Heart left ventricle (tissue), 16 donors: Measurements from ENCODE around the gene EXOSC6. TPM values are rescaled to one million over a fixed set of nuclear protein-coding genes. Genes with fewer than 3 reads are reported as not detected.
"Not testable (repeated sequence)": the region's sequence is repeated elsewhere in the genome, so short reads cannot be mapped to it uniquely, and the experiment has no call there.

ENCODE experiments used
- ATAC-seq, 4 donors: fragments of 200-7000 bp; cut with Tn5 transposase; one replicate each; pipeline ENCODE4 v1.9.1; 2020 to 2022; ENCODE audit warnings: moderate library complexity in 4 of 4, mild to moderate bottlenecking in 3 of 4, moderate number of reproducible peaks in 1 of 4
- DNase-seq, 5 donors: peaks; one replicate each; pipeline ENCODE4 v3.0.0-alpha.2; 2020
- H3K27ac ChIP-seq, 12 donors: fragments of 200-600 bp; sonication (generic) in 4 of 12; one replicate each; pipeline versions ENCODE4 v1.5.0 to v1.8.0; 2016 to 2022; ENCODE audit warnings: mild to moderate bottlenecking in 2 of 12
- H3K27me3 ChIP-seq, 9 donors: fragments of 200-600 bp; sonication (generic) in 2 of 9; one replicate each; pipeline versions ENCODE4 v1.5.1 to v1.8.0; 2016 to 2022; ENCODE audit warnings: mild to moderate bottlenecking in 3 of 9
- H3K36me3 ChIP-seq, 9 donors: fragments of 200-600 bp; sonication (generic) in 2 of 9; one replicate each; pipeline versions ENCODE4 v1.5.0 to v1.8.0; 2018 to 2022; ENCODE audit warnings: mild to moderate bottlenecking in 2 of 9
- H3K4me1 ChIP-seq, 12 donors: fragments of 200-600 bp; sonication (generic) in 4 of 12; one replicate each; pipeline versions ENCODE4 v1.5.0 to v1.8.0; 2016 to 2022; ENCODE audit warnings: mild to moderate bottlenecking in 3 of 12
- H3K4me3 ChIP-seq, 12 donors: fragments of 200-600 bp; sonication (generic) in 4 of 12; one replicate each; pipeline versions ENCODE4 v1.5.0 to v1.8.0; 2017 to 2022; ENCODE audit warnings: mild to moderate bottlenecking in 9 of 12, moderate library complexity in 4 of 12
- H3K9me3 ChIP-seq, 12 donors: fragments of 200-600 bp; sonication (generic) in 4 of 12; one replicate each; pipeline versions ENCODE4 v1.5.0 to v1.8.0; 2016 to 2022; ENCODE audit warnings: mild to moderate bottlenecking in 1 of 12
- POLR2A ChIP-seq, 2 donors: fragments of 450-650 bp; IDR thresholded peaks; one replicate each; pipeline ENCODE4 v1.6.1; 2017; ENCODE audit warnings: antibody characterized with exemption in 2 of 2, mild to moderate bottlenecking in 2 of 2, moderate library complexity in 2 of 2
- WGBS, 4 donors: extraction: QIAGEN DNeasy Blood & Tissue Kit in 2 of 4; methylation state at CpG; one replicate each; pipeline versions ENCODE4 v1.1.5 to v1.1.7; 2013 to 2018; 5-methylcytosine and 5-hydroxymethylcytosine counted together
- intact Hi-C, 10 donors: fragments of 100-400 bp; cut with DNase I; formaldehyde crosslinking; loops; one replicate each; pipeline versions ENCODE4 v1.11.1 to v1.14.2; 2022
- polyA plus RNA-seq, 2 donors: library from polyadenylated mRNA; stranded (reverse); fragments of 200-250 nt; gene quantifications; one replicate each; pipeline ENCODE4 v1.2.3, GENCODE V29; 2013
- total RNA-seq, 9 donors: library from RNA; depleted of rRNA in 2 of 9; stranded (reverse); fragments of >200 nt in 2 of 9; fragmentation: NEBNext Ultra II Directional in 3 of 9; extraction: Animal tissue kit (Norgen Biotek cat#: 25700) in 3 of 9; gene quantifications; one replicate each; pipeline versions ENCODE4 v1.1.0 to v1.2.4, GENCODE V29; 2016 to 2023
- TF ChIP-seq, protein P1 (sequence below), 12 donors: fragments of 200-600 bp; sonication (generic) in 4 of 12; IDR thresholded peaks; one replicate each; pipeline versions ENCODE4 v1.5.0 to v1.8.0; 2018 to 2022; ENCODE audit warnings: antibody characterized with exemption in 12 of 12, mild to moderate bottlenecking in 5 of 12
- donor health status: ischemic (EF 13 %, LVEDD 7.1; RV severe dilation, severe dysfunction).
- donor health status: healthy with polysubstance abuse.
- donor health status: DM: no; HTN: yes; CAD: no.
- donor health status: DM: no; HTN: no; CAD: no.
- donor health status: ischemic (EF 25% LVEDD 6.9; RV normal size, moderate dysfunction).
- donor health status: ischemic (EF 25% LVEDD 5.7; RV mildly dilated, moderate dysfunction).
- donor health status: healthy.
- donor health status: DM: yes; HTN: yes; CAD: no.
- donor health status: ischemic (EF 35%, LVEDD 5.7; RV mildly dilated, moderate dysfunction).
- donor health status: nonischemic (EF 11% LVEDD 7.7; RV severe dilation, severe dysfunction).
- donor health status: DM: yes; HTN: yes; CAD: no.
- donor health status: PGD.
- donor health status: ischemic (EF 29% LVEDD 5.4; RV normal size, mild dysfunction).
- donor health status: nonischemic (EF 23%, LVEDD 6.1; RV moderate dilation, normal function).

The EXOSC6 gene
- total and polyA plus RNA-seq, 11 donors: 7.1 to 19.2 (median 13.7) TPM

DNA sequence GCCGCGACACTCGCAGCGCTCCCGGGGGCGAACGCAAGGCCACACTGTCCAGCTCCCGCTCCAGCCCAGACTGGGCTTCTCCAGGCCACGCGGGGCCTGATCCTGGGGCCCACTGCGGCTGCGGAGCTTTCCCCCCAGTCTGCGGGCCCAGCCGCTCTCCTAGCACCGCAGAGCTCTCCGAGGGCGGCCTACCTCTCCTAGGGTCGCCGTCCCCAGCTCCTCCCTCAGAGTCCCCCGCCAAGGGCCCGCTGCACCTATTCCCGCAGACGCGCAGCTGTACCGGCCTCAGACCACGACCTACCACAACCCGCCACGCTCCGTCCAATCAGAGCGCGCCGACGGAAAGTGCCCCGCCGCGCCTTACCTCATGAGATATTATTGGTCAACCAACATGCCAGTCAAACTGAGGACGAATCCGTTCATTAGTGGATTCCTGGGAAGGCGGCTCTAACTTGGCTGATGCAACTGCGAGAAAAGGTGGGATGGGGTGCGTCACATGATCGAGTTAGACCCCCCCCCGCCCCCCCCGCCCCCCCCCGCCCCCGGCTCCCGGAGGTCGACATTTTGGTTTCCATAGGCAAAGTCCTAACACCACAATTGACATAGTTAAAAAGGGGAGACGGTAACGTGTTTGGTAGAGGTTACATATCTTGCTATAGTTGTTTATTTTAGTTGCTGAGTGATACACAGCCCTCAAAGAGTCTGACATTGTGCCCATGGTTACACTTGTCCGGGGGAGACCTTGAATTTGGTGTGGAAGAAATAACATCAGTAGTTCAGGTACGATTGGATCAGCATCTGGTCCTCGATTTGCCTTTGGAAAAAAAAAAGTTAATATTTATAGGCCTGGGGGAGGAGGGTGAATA is 37.7 kb upstream of the EXOSC6 start, which contains the start of gene AARS1:
Gene AARS1 (minus strand): TSS at position 278 of the 866 bp plus-strand sequence. CDS start 6,743 bp downstream, outside the sequence.
- Histone ChIP-seq H3K36me3 (peaks cover 0 to 12% (median 6%) of the 10 kb centered on the region in 9 donors), H3K4me3 (peak within 1 kb of the TSS; percentile 47 to 99 (median 78)), H3K9me3 (no peaks in the 10 kb centered on the region), H3K4me1 (peaks cover 0 to 25% (median 12%) of the 10 kb centered on the region in 12 donors), H3K27me3 (no peaks in the 10 kb centered on the region), H3K27ac (peak within 1 kb of the TSS; percentile 66 to 93 (median 86))
- peak; percentile 96 to 98 (median 97) for DNase-seq
- peak; percentile 56 to 94 for TF ChIP-seq POLR2A (IDR thresholded peaks at IDR 0.05)
- TF ChIP-seq, protein P1, sequence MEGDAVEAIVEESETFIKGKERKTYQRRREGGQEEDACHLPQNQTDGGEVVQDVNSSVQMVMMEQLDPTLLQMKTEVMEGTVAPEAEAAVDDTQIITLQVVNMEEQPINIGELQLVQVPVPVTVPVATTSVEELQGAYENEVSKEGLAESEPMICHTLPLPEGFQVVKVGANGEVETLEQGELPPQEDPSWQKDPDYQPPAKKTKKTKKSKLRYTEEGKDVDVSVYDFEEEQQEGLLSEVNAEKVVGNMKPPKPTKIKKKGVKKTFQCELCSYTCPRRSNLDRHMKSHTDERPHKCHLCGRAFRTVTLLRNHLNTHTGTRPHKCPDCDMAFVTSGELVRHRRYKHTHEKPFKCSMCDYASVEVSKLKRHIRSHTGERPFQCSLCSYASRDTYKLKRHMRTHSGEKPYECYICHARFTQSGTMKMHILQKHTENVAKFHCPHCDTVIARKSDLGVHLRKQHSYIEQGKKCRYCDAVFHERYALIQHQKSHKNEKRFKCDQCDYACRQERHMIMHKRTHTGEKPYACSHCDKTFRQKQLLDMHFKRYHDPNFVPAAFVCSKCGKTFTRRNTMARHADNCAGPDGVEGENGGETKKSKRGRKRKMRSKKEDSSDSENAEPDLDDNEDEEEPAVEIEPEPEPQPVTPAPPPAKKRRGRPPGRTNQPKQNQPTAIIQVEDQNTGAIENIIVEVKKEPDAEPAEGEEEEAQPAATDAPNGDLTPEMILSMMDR (IDR thresholded peaks at IDR 0.05): peak in 1 of 12 donors; percentile 15
- ATAC-seq: peak; percentile 99 to 100 (median 99)
- 2 to 5% (median 2%) methylated on average over 28 to 53 of the region's 53 CpGs for WGBS, 4 donors
- intact Hi-C loops: loop anchor here in 1 of 10 donors (10.0 kb wide), 1 partner anchor 55 kb away; the partner anchor contains the start of gene DDX19A

DNA sequence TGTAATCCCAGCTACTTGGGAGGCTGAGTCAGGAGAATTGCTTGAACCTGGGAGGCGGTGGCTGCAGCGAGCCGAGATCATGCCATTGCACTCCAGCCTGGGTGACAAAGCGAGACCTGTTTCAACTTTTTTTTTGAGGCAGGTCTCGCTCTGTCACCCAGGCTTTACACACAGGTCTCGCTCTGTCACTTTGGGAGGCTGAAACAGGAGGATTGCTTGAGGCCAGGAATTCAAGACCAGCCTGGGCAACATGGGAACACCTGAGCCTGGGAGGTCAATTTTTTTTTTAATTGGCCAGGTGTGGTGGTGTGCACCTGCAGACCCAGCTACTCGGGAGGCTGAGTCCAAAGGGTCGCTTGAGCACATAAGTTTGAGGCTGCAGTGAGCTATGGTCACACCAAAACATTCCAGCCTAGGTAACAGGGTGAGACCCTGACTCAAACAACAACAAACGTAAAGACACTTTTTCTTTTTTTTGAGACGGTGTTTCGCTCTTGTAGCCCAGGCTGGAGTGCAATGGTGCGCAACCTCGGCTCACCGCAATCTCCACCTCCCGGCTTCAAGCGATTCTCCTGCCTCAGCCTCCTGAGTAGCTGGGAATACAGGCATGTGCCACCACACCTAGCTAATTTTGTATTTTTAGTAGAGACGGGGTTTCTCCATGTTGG is 35.7 kb upstream of the EXOSC6 start:
- H3K27ac ChIP-seq, H3K27me3 ChIP-seq, intact Hi-C loops, H3K9me3 ChIP-seq, DNase-seq, ATAC-seq: not testable (repeated sequence)
- WGBS, 4 donors: 94 to 98% (median 97%) methylated on average over 17 of the region's 17 CpGs
- Histone ChIP-seq H3K36me3 (peaks cover 0 to 32% (median 22%) of the 10 kb centered on the region in 9 donors), H3K4me1 (peaks cover 0 to 33% (median 12%) of the 10 kb centered on the region in 12 donors), H3K4me3 (peak overlapping the region in 5 of 12 donors; percentile 58 to 92 (median 75))

DNA sequence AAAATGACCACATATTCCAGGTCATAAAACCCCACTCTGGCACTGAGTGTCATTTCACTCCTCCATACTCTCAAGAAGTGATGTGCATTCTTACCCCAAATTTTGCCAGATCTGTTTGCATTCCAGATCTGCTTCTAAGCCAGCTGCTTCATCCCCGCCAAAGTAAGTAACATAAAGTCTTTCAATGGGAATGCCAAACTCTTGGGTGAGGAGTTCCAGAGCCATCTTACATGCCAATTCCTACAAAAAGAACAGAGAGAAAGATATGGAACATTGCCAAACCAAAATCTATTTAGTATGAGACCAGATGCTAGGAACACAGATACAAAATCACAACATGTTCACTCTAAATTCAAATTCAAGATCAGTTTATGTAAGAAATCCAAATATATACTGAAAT is 24.7 kb upstream of the EXOSC6 start:
- WGBS, 4 donors: 42 to 82% (median 55%) methylated on average over 1 of the region's 1 CpG
- Histone ChIP-seq H3K4me3 (no peak overlapping the region), H3K4me1 (peaks cover 0 to 7% (median 0%) of the 10 kb centered on the region in 12 donors), H3K27ac (no peak overlapping the region), H3K27me3 (no peaks in the 10 kb centered on the region), H3K36me3 (peaks cover 0 to 100% (median 91%) of the 10 kb centered on the region in 9 donors), H3K9me3 (no peaks in the 10 kb centered on the region)
- no peak for DNase-seq
- TF ChIP-seq, protein P1 (IDR thresholded peaks at IDR 0.05): no peak
- TF ChIP-seq POLR2A (IDR thresholded peaks at IDR 0.05): no peak
- intact Hi-C loops: loop anchor here in 1 of 10 donors (10.0 kb wide), 1 partner anchor 122 kb away; no protein-coding TSS in a partner anchor
- no peak for ATAC-seq

DNA sequence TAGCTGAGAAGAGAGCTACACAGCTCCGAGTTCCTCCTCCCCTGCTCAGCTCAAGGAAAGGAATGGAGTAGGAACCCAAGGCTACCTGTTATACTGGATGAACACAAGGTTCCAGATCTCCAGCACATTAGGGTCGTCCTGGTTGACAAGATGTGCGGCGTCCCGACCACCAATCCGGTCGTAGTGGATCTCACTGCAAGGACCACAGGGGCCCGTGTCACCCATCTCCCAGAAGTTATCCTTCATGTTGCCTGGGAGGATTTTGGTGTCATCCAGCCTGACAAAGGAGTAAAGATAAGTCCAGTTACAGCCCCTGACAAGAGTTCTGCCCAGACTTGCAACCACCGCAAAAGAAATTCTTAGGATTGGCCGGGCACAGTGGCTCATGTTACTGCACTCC is 20.0 kb upstream of the EXOSC6 start:
- no peak for ATAC-seq
- no peaks in the 10 kb centered on the region for H3K9me3 ChIP-seq
- DNase-seq: no peak
- no peak for TF ChIP-seq POLR2A (IDR thresholded peaks at IDR 0.05)
- TF ChIP-seq, protein P1 (IDR thresholded peaks at IDR 0.05): no peak
- peaks cover 0 to 100% (median 93%) of the 10 kb centered on the region in 9 donors for H3K36me3 ChIP-seq
- H3K4me1 ChIP-seq: peaks cover 0 to 7% (median 0%) of the 10 kb centered on the region in 12 donors
- intact Hi-C loops: loop anchor here in 1 of 10 donors (10.0 kb wide), 1 partner anchor 117 kb away; no protein-coding TSS in a partner anchor
- no peak overlapping the region for H3K27ac ChIP-seq
- no peak overlapping the region for H3K4me3 ChIP-seq
- WGBS, 4 donors: 91 to 96% (median 94%) methylated on average over 10 of the region's 10 CpGs
- no peaks in the 10 kb centered on the region for H3K27me3 ChIP-seq
